HCT116 (cell line): ENCODE measurements around the gene ZFP14. TPM values are rescaled to one million over a fixed set of nuclear protein-coding genes. Genes with fewer than 3 reads are reported as not detected.

Source experiments
- ATAC-seq: fragments of 200-7000 bp; cut with Tn5 transposase; 2 replicates; pipeline ENCODE4 v1.9.1; 2020; ENCODE audit warnings: mild to moderate bottlenecking, moderate library complexity
- BruUV-seq: library from RNA; stranded (reverse); fragments of 400-500 nt; replicated peaks from 2 replicates; lab custom pipeline; 2021; lab: Mats Ljungman, UMichigan
- CTCF ChIA-PET: fragments of 300-600 bp; sonication (Branson Sonifier 250); formaldehyde crosslinking; loops from one replicate; lab custom pipeline; 2021; ENCODE audit warnings: antibody characterized with exemption; lab: Charles Lee
- POLR2A ChIA-PET: fragments of 300-600, 350-600 bp; sonication (Branson Sonifier 250); formaldehyde crosslinking; loops from one replicate; lab custom pipeline; 2021; ENCODE audit warnings: antibody characterized with exemption; lab: Charles Lee
- RAD21 ChIA-PET, 2 experiments: fragments of 300-600 bp; sonication (Branson Sonifier 250); formaldehyde crosslinking; loops; one replicate each; lab custom pipeline; 2023; ENCODE audit warnings: low total read pairs in 2 of 2; ENCODE audit not compliant: uncharacterized antibody in 2 of 2, unreplicated experiment in 2 of 2, low non-redundant PET in 1 of 2; lab: Charles Lee
- DNase-seq: peaks from one replicate; pipeline ENCODE4 v3.0.0-alpha.2; 2010; ENCODE audit warnings: low read depth, low spot score
- H2AFZ ChIP-seq: fragments of 200-600 bp; shearing (Covaris generic), sonication (generic); 2 replicates; pipeline ENCODE4 v1.6.1; 2017; ENCODE audit warnings: low read depth, mixed run types, mixed read lengths, antibody characterized with exemption, low read length; ENCODE audit not compliant: poor library complexity, severe bottlenecking
- H3K27ac ChIP-seq: 2 replicates; pipeline ENCODE4 v1.5.1; 2012; ENCODE audit warnings: low read depth, low read length
- H3K27me3 ChIP-seq: fragments of 200-600 bp; sonication (generic); 2 replicates; pipeline ENCODE4 v1.6.1; 2016; ENCODE audit warnings: mixed run types, low read length, mixed read lengths; ENCODE audit not compliant: insufficient read depth
- H3K36me3 ChIP-seq, 2 experiments: fragments of 200-500 bp in 1 of 2; fragments of 200-600 bp in 1 of 2; sonication (Bioruptor generic) in 1 of 2; sonication (generic) in 1 of 2; 2 replicates each; pipeline versions ENCODE4 v1.5.1 to v1.6.1; 2014 to 2016; ENCODE audit warnings: low read length in 2 of 2, inconsistent platforms in 1 of 2, mixed read lengths in 1 of 2, mixed run types in 1 of 2; ENCODE audit not compliant: insufficient read depth in 2 of 2, control insufficient read depth in 1 of 2
- H3K4me1 ChIP-seq, 2 experiments: fragments of 200-600 bp in 1 of 2; sonication (generic) in 1 of 2; 2 replicates each; pipeline versions ENCODE4 v1.5.1 to v1.6.1; 2012 to 2017; ENCODE audit warnings: low read length in 2 of 2, inconsistent platforms in 1 of 2, mild to moderate bottlenecking in 1 of 2, mixed read lengths in 1 of 2, mixed run types in 1 of 2, moderate library complexity in 1 of 2; ENCODE audit not compliant: insufficient read depth in 2 of 2, control insufficient read depth in 1 of 2
- H3K4me2 ChIP-seq: fragments of 200-600 bp; sonication (generic); 2 replicates; pipeline ENCODE4 v1.6.1; 2017; ENCODE audit warnings: mixed run types, low read length, mixed read lengths
- H3K4me3 ChIP-seq, 2 experiments: fragments of 200-600 bp in 1 of 2; sonication (generic) in 1 of 2; replicated peaks in 1 of 2; 2 replicates each; pipeline ENCODE4 v1.5.1; 2011 to 2016; ENCODE audit warnings: low read length in 2 of 2, control low read depth in 1 of 2, low read depth in 1 of 2, mild to moderate bottlenecking in 1 of 2, mixed read lengths in 1 of 2, mixed run types in 1 of 2
- H3K79me2 ChIP-seq: fragments of 200-600 bp; sonication (generic); 2 replicates; pipeline ENCODE4 v1.6.1; 2017; ENCODE audit warnings: mild to moderate bottlenecking, mixed run types, low read length, moderate library complexity, mixed read lengths; ENCODE audit not compliant: insufficient read depth
- H3K9ac ChIP-seq: fragments of 200-600 bp; sonication (generic); 2 replicates; pipeline ENCODE4 v1.6.1; 2016; ENCODE audit warnings: low read length, mixed read lengths
- H3K9me2 ChIP-seq: fragments of 200-600 bp; sonication (generic), shearing (Covaris generic); 2 replicates; pipeline ENCODE4 v1.6.1; 2017; ENCODE audit warnings: mixed run types, mild to moderate bottlenecking, moderate library complexity; ENCODE audit not compliant: insufficient read depth
- H3K9me3 ChIP-seq, 2 experiments: fragments of 200-500 bp in 1 of 2; fragments of 200-600 bp in 1 of 2; sonication (Bioruptor generic) in 1 of 2; sonication (generic) in 1 of 2; 2 replicates each; pipeline ENCODE4 v1.6.1; 2014 to 2017; ENCODE audit warnings: low read length in 2 of 2, mixed read lengths in 2 of 2, inconsistent platforms in 1 of 2, low read depth in 1 of 2, mild to moderate bottlenecking in 1 of 2, mixed run types in 1 of 2, moderate library complexity in 1 of 2; ENCODE audit not compliant: control insufficient read depth in 1 of 2, insufficient read depth in 1 of 2
- H4K20me1 ChIP-seq: fragments of 200-600 bp; sonication (generic), shearing (Covaris generic); 2 replicates; pipeline ENCODE4 v1.6.1; 2017; ENCODE audit warnings: mixed run types, mild to moderate bottlenecking, moderate library complexity; ENCODE audit not compliant: insufficient read depth
- CBX3 ChIP-seq: IDR thresholded peaks from 2 replicates; pipeline ENCODE4 v1.6.1; 2012; ENCODE audit warnings: low read depth
- POLR2AphosphoS5 ChIP-seq: IDR thresholded peaks from 2 replicates; pipeline ENCODE4 v1.6.1; 2011; ENCODE audit warnings: mild to moderate bottlenecking, low read depth, low read length, moderate library complexity
- RAD21 ChIP-seq: IDR thresholded peaks from 2 replicates; pipeline ENCODE4 v1.6.1; 2012; ENCODE audit warnings: low read depth, mild to moderate bottlenecking
- SIN3A ChIP-seq: IDR thresholded peaks from 2 replicates; pipeline ENCODE4 v1.6.1; 2012; ENCODE audit warnings: low read depth
- SP1 ChIP-seq: IDR thresholded peaks from 2 replicates; pipeline ENCODE4 v1.6.1; 2012; ENCODE audit warnings: low read depth
- SRF ChIP-seq: IDR thresholded peaks from 2 replicates; pipeline ENCODE4 v1.6.1; 2012; ENCODE audit warnings: low read depth
- ZFX ChIP-seq: fragments of 450-650 bp; IDR thresholded peaks from 2 replicates; pipeline ENCODE4 v1.6.1; 2017
- ZNF274 ChIP-seq: fragments of 200-500 bp; sonication (Bioruptor generic); IDR thresholded peaks from 2 replicates; pipeline ENCODE4 v1.6.1; 2014; ENCODE audit warnings: mild to moderate bottlenecking, low read depth, low read length, inconsistent platforms
- intact Hi-C: fragments of 100-400 bp; cut with micrococcal nuclease; formaldehyde crosslinking; loops from 2 replicates; pipeline ENCODE4 v1.10.0; 2022
- total RNA-seq: library from RNA; stranded (reverse); gene quantifications from one replicate; pipeline ENCODE4 v1.2.1, GENCODE V29; 2021; ENCODE audit not compliant: unreplicated experiment
- TF ChIP-seq, protein P1 (sequence below): IDR thresholded peaks from 2 replicates; pipeline ENCODE4 v1.6.1; 2012; ENCODE audit warnings: low read depth

Gene ZFP14
- total RNA-seq, 1 experiment from 2014 or later = 2.8 TPM

DNA sequence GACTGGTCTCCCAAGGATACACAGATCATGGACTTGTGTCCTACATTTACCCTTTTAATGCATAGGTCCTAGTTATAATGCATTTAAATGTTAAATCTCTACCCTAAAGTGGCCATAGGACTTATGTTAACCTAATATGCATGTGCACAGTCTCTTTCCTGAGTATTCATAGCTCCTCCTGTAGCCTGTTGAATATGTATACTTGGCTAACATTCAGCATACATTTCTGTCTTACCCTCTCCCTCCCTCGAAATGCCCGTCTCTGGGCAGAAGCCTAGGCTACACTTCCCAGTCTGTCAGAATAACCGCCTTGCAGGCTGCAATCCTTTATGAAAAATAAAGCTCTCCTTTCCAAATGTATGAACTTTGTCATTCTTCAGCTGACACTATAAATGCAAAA, 25.5 kb upstream of the ZFP14 start (continued):
- TF ChIP-seq, protein P1, sequence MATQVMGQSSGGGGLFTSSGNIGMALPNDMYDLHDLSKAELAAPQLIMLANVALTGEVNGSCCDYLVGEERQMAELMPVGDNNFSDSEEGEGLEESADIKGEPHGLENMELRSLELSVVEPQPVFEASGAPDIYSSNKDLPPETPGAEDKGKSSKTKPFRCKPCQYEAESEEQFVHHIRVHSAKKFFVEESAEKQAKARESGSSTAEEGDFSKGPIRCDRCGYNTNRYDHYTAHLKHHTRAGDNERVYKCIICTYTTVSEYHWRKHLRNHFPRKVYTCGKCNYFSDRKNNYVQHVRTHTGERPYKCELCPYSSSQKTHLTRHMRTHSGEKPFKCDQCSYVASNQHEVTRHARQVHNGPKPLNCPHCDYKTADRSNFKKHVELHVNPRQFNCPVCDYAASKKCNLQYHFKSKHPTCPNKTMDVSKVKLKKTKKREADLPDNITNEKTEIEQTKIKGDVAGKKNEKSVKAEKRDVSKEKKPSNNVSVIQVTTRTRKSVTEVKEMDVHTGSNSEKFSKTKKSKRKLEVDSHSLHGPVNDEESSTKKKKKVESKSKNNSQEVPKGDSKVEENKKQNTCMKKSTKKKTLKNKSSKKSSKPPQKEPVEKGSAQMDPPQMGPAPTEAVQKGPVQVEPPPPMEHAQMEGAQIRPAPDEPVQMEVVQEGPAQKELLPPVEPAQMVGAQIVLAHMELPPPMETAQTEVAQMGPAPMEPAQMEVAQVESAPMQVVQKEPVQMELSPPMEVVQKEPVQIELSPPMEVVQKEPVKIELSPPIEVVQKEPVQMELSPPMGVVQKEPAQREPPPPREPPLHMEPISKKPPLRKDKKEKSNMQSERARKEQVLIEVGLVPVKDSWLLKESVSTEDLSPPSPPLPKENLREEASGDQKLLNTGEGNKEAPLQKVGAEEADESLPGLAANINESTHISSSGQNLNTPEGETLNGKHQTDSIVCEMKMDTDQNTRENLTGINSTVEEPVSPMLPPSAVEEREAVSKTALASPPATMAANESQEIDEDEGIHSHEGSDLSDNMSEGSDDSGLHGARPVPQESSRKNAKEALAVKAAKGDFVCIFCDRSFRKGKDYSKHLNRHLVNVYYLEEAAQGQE = no peak
- TF ChIP-seq SIN3A = no peak
- TF ChIP-seq SRF = no peak
- no peak for TF ChIP-seq CBX3
- TF ChIP-seq ZFX = no peak
- no peak for TF ChIP-seq RAD21
- no peak for TF ChIP-seq ZNF274

GRCh38 chr19:36401475-36401874, 22.5 kb upstream of the ZFP14 start:
- no TSS peak for BruUV-seq
- TF ChIP-seq POLR2AphosphoS5 = no peak
- TF ChIP-seq SP1 = no peak
- CTCF ChIA-PET = no interaction called here

More at GRCh38 chr19:36401475-36401874, 22.5 kb upstream of the ZFP14 start:
- ATAC-seq = no peak
- no peak overlapping the region for H3K4me2 ChIP-seq
- no peaks in the 10 kb centered on the region for H3K9me2 ChIP-seq
- no peak overlapping the region for H2AFZ ChIP-seq
- intact Hi-C loops = no loop called here
- H3K4me3 ChIP-seq = no peak overlapping the region
- H3K9me3 ChIP-seq = peaks cover 0 to 14% of the 10 kb centered on the region in 2 experiments; a peak in 1 of 4 replicates
- no peaks in the 10 kb centered on the region for H4K20me1 ChIP-seq
- ChIA-PET RAD21 (no interaction called here), POLR2A (no interaction called here)
- DNase-seq = no peak
- H3K27ac ChIP-seq = no peak overlapping the region
- no peaks in the 10 kb centered on the region for H3K27me3 ChIP-seq
- H3K9ac ChIP-seq = no peak overlapping the region
- no peaks in the 10 kb centered on the region for H3K36me3 ChIP-seq
- no peaks in the 10 kb centered on the region for H3K79me2 ChIP-seq
- no peaks in the 10 kb centered on the region for H3K4me1 ChIP-seq
